ENCODE measurements around the gene P3R3URF. TPM values are rescaled to one million over a fixed set of nuclear protein-coding genes. Genes with fewer than 3 reads are reported as not detected.
"Not testable (repeated sequence)": the region's sequence is repeated elsewhere in the genome, so short reads cannot be mapped to it uniquely, and the experiment has no call there.

P3R3URF gene
- total RNA-seq (ENCODE audit: low replicate concordance): not detected in 2 replicates

GRCh38 chr1:46176211-46176865 is at the start of gene P3R3URF:
TSS of gene P3R3URF (minus strand) at chr1:46176488. CDS start at chr1:46176471, 17 bp downstream.
- H3K36me3 Mint-ChIP-seq: no peaks in the 10 kb centered on the region
- H3K4me3 ChIP-seq: no peak within 1 kb of the TSS
- no peaks in the 10 kb centered on the region for H3K9me3 Mint-ChIP-seq
- H3K27me3 Mint-ChIP-seq (ENCODE audit: insufficient read depth, low read depth): no peaks in the 10 kb centered on the region
- H3K4me1 Mint-ChIP-seq: peaks cover 8% of the 10 kb centered on the region
- no peak for TF ChIP-seq CTCF (IDR thresholded peaks at IDR 0.05)
- no peak within 1 kb of the TSS for H3K27ac ChIP-seq
- no peak within 1 kb of the TSS for H2AFZ ChIP-seq (replicated peaks)
- H3K4me1 ChIP-seq: peaks cover 8% of the 10 kb centered on the region
- H3K27me3 ChIP-seq: no peaks in the 10 kb centered on the region
- no peak within 1 kb of the TSS for H3K27ac Mint-ChIP-seq
- no peak within 1 kb of the TSS for H3K4me2 ChIP-seq
- no peak for DNase-seq (ENCODE audit: low spot score)
- no peaks in the 10 kb centered on the region for H3K36me3 ChIP-seq
- no peaks in the 10 kb centered on the region for H3K9me3 ChIP-seq (ENCODE audit: low read depth)
- H4K20me1 ChIP-seq (ENCODE audit: low read depth): no peaks in the 10 kb centered on the region
- no peak within 1 kb of the TSS for H3K4me3 Mint-ChIP-seq
- H3K79me2 ChIP-seq (ENCODE audit: low read depth): no peaks in the 10 kb centered on the region
- no peaks in the 10 kb centered on the region for H3F3A ChIP-seq (ENCODE audit: low read depth)
- no peak within 1 kb of the TSS for H3K9ac ChIP-seq

GRCh38 chr1:46224966-46225365 is 48.7 kb upstream of the P3R3URF start:
- Histone ChIP-seq H3K4me2 (no peak overlapping the region), H3F3A (ENCODE audit: low read depth) (peaks cover 31% of the 10 kb centered on the region), H3K4me3 (no peak overlapping the region), H3K27me3 (no peaks in the 10 kb centered on the region), H4K20me1 (ENCODE audit: low read depth) (no peaks in the 10 kb centered on the region), H3K9me3 (ENCODE audit: low read depth) (no peaks in the 10 kb centered on the region), H3K27ac (no peak overlapping the region), H3K4me1 (peaks cover 25% of the 10 kb centered on the region), H3K79me2 (ENCODE audit: low read depth) (no peaks in the 10 kb centered on the region), H3K36me3 (no peaks in the 10 kb centered on the region), H3K9ac (no peak overlapping the region), H2AFZ (replicated peaks) (no peak overlapping the region)
- TF ChIP-seq EZH2phosphoT487 (IDR thresholded peaks at IDR 0.05): no peak
- no peak for TF ChIP-seq CTCF (IDR thresholded peaks at IDR 0.05)
- no peak for TF ChIP-seq EZH2 (IDR thresholded peaks at IDR 0.05)
- Mint-ChIP-seq H3K4me1 (peaks cover 49% of the 10 kb centered on the region), H3K27ac (no peak overlapping the region), H3K9me3 (no peaks in the 10 kb centered on the region), H3K36me3 (no peaks in the 10 kb centered on the region), H3K27me3 (ENCODE audit: insufficient read depth, low read depth) (peaks cover 9% of the 10 kb centered on the region), H3K4me3 (no peak overlapping the region)
- no peak for DNase-seq (ENCODE audit: low spot score)

- Histone ChIP-seq H3K4me2 (no peak overlapping the region), H3K9ac (no peak overlapping the region), H4K20me1 (ENCODE audit: low read depth) (no peaks in the 10 kb centered on the region), H3K79me2 (ENCODE audit: low read depth) (no peaks in the 10 kb centered on the region), H3K27me3 (no peaks in the 10 kb centered on the region), H3F3A (ENCODE audit: low read depth) (peaks cover 31% of the 10 kb centered on the region), H3K27ac (no peak overlapping the region), H3K36me3 (no peaks in the 10 kb centered on the region), H3K9me3 (ENCODE audit: low read depth) (no peaks in the 10 kb centered on the region), H2AFZ (replicated peaks) (peak overlapping the region; percentile 73), H3K4me1 (peaks cover 25% of the 10 kb centered on the region), H3K4me3 (no peak overlapping the region)
- peak overlapping the region; percentile 18 for H3K4me3 Mint-ChIP-seq
- no peak for TF ChIP-seq EZH2phosphoT487 (IDR thresholded peaks at IDR 0.05)
- no peak for TF ChIP-seq EZH2 (IDR thresholded peaks at IDR 0.05)
- TF ChIP-seq CTCF (IDR thresholded peaks at IDR 0.05): peak; percentile 98
- peak overlapping the region; percentile 62 for H3K27ac Mint-ChIP-seq
- peaks cover 54% of the 10 kb centered on the region for H3K4me1 Mint-ChIP-seq
- no peaks in the 10 kb centered on the region for H3K36me3 Mint-ChIP-seq
- no peaks in the 10 kb centered on the region for H3K9me3 Mint-ChIP-seq
- peak; percentile 89 for DNase-seq (ENCODE audit: low spot score)
- peaks cover 9% of the 10 kb centered on the region for H3K27me3 Mint-ChIP-seq (ENCODE audit: insufficient read depth, low read depth)
These were observed 47.2 kb upstream of the P3R3URF start for GRCh38 chr1:46223472-46223943.

GRCh38 chr1:46223055-46223454 is 46.8 kb upstream of the P3R3URF start:
- H4K20me1 ChIP-seq (ENCODE audit: low read depth); DNase-seq (ENCODE audit: low spot score); H3K4me3 ChIP-seq; H3K36me3 ChIP-seq; H3K36me3 Mint-ChIP-seq; H2AFZ ChIP-seq (replicated peaks); H3K9me3 Mint-ChIP-seq; H3K27me3 ChIP-seq; H3K9me3 ChIP-seq (ENCODE audit: low read depth); H3K9ac ChIP-seq; H3K4me2 ChIP-seq; H3K79me2 ChIP-seq (ENCODE audit: low read depth); H3K27ac ChIP-seq; H3K27me3 Mint-ChIP-seq (ENCODE audit: insufficient read depth, low read depth): not testable (repeated sequence)
- H3K27ac Mint-ChIP-seq: peak overlapping the region; percentile 68
- H3K4me3 Mint-ChIP-seq: peak overlapping the region; percentile 30
- peaks cover 54% of the 10 kb centered on the region for H3K4me1 Mint-ChIP-seq
- Histone ChIP-seq H3F3A (ENCODE audit: low read depth) (peaks cover 31% of the 10 kb centered on the region), H3K4me1 (peaks cover 25% of the 10 kb centered on the region)

Measured in neural progenitor cell (in vitro differentiated cells).